ENCODE measurements around the gene LDLRAD4. TPM values are rescaled to one million over a fixed set of nuclear protein-coding genes. Genes with fewer than 3 reads are reported as not detected.
A peak's percentile ranks its signal among the peaks of the same experiment; 100 is the strongest.

LDLRAD4 gene
- total and polyA plus RNA-seq, 9 of the 15 experiments (the other 6 are each of a cell fraction or from before 2014, with no cell fraction given), result 0.01 TPM; not detected in 8

DNA sequence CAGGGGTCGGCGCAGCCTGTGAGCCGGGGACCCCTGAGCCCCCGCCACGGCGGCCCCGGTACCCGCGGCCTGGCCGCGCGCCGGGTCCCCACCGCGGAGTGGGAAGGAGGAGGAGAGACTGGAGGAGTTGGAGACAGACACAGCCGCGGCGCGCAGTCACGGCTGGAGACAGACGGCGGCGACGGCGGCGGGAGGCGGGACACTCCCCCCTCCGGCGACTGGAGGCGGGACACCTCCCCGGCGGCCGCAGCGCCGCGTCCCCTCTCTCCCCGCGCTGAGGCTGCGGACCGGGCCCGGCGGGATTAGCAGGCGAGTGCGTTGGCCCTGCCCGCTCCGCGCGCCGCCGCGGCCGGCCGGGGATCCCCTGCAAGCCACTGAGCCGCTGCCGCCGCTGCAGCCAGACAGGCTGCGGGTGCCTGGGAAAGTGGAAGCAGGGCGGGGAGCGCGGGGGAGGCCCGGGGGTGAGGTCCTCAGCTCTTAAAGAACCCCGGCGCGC lies 1.0 kb upstream of the LDLRAD4 start:
- 0% methylated on average over 12 of the region's 64 CpGs for WGBS (ENCODE audit: insufficient coverage, low coverage, missing lambda C conversion rate)
- H3K27ac ChIP-seq (ENCODE audit: extremely low read depth, low read depth, low read length), result no peak overlapping the region
- H3K9me1 ChIP-seq (ENCODE audit: control insufficient read depth, insufficient read depth, low read length), result no peaks in the 10 kb centered on the region
- BruUV-seq (replicated peaks), result no TSS peak
- H3K9me3 ChIP-seq (replicated peaks; ENCODE audit: control insufficient read depth, insufficient read depth, low read depth, low read length), result no peaks in the 10 kb centered on the region
- ATAC-seq, result peak; percentile 77
- H3K79me2 ChIP-seq (ENCODE audit: control insufficient read depth, insufficient read depth, low read length), result no peaks in the 10 kb centered on the region
- H3K4me1 ChIP-seq (replicated peaks in 1 of 2; ENCODE audit: control insufficient read depth in 2 of 2, insufficient read depth in 2 of 2, low read length in 2 of 2), result peaks cover 0 to 20% of the 10 kb centered on the region in 2 experiments; a peak in 2 of 5 replicates
- peak overlapping the region; percentile 10; the same call in 1 of the 2 replicates for H3K4me3 ChIP-seq
- peak; percentile 27 to 50 (median 36) for DNase-seq (ENCODE audit: extremely low read depth in 1 of 4, low spot score in 3 of 4)
- in situ Hi-C loops (cut with MboI), result no loop called here
- TF ChIP-seq MCM7 (IDR thresholded peaks at IDR 0.05), result no peak
- TF ChIP-seq GATAD2A (IDR thresholded peaks at IDR 0.05), result no peak
- TF ChIP-seq, protein P1, sequence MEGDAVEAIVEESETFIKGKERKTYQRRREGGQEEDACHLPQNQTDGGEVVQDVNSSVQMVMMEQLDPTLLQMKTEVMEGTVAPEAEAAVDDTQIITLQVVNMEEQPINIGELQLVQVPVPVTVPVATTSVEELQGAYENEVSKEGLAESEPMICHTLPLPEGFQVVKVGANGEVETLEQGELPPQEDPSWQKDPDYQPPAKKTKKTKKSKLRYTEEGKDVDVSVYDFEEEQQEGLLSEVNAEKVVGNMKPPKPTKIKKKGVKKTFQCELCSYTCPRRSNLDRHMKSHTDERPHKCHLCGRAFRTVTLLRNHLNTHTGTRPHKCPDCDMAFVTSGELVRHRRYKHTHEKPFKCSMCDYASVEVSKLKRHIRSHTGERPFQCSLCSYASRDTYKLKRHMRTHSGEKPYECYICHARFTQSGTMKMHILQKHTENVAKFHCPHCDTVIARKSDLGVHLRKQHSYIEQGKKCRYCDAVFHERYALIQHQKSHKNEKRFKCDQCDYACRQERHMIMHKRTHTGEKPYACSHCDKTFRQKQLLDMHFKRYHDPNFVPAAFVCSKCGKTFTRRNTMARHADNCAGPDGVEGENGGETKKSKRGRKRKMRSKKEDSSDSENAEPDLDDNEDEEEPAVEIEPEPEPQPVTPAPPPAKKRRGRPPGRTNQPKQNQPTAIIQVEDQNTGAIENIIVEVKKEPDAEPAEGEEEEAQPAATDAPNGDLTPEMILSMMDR (IDR thresholded peaks at IDR 0.05 in 2 of 3, conservative IDR thresholded peaks at IDR 0.05 in 1 of 3; ENCODE audit: insufficient read depth in 2 of 3, low read depth in 1 of 3, low read length in 3 of 3), result 0 out of 6 replicates have a peak, but pooled peaks of 1 of the 3 experiments have one; percentile 2
- no peak for TF ChIP-seq ZNF224 (CRISPR knock-in tag; IDR thresholded peaks at IDR 0.05)
- peaks cover 6% of the 10 kb centered on the region; the same call in 1 of the 2 replicates for H4K20me1 ChIP-seq (replicated peaks; ENCODE audit: control insufficient read depth, insufficient read depth, low read length)
- no peak for FAIRE-seq
- H3K4me2 ChIP-seq (ENCODE audit: insufficient read depth, low read length), result no peak overlapping the region
- ChIA-PET POLR2A (no interaction called here), CTCF (ENCODE audit: low intra/inter-chr PET ratio) (no interaction called here)
- peaks cover 39 to 46% of the 10 kb centered on the region in 2 experiments for H3K27me3 ChIP-seq (ENCODE audit: control insufficient read depth in 2 of 2, insufficient read depth in 2 of 2, low read length in 2 of 2)
- H2AFZ ChIP-seq (ENCODE audit: low read depth, low read length), result no peak overlapping the region
- H3K36me3 ChIP-seq (ENCODE audit: control insufficient read depth, insufficient read depth, low read length), result no peaks in the 10 kb centered on the region
- no peak overlapping the region for H3K9ac ChIP-seq (ENCODE audit: insufficient read depth in 1 of 2, low read depth in 2 of 2, low read length in 2 of 2)
- intact Hi-C loops (cut with micrococcal nuclease), result loop anchor here (10.0 kb wide), 1 partner anchor 53 kb away; no protein-coding TSS in a partner anchor

Data from K562 (cell line).